ENCODE data around the gene TSPYL1. TPM values are rescaled to one million over a fixed set of nuclear protein-coding genes. Genes with fewer than 3 reads are reported as not detected.

Gene TSPYL1
- total RNA-seq, 1 experiment from 2014 or later, result 73.1 TPM

DNA sequence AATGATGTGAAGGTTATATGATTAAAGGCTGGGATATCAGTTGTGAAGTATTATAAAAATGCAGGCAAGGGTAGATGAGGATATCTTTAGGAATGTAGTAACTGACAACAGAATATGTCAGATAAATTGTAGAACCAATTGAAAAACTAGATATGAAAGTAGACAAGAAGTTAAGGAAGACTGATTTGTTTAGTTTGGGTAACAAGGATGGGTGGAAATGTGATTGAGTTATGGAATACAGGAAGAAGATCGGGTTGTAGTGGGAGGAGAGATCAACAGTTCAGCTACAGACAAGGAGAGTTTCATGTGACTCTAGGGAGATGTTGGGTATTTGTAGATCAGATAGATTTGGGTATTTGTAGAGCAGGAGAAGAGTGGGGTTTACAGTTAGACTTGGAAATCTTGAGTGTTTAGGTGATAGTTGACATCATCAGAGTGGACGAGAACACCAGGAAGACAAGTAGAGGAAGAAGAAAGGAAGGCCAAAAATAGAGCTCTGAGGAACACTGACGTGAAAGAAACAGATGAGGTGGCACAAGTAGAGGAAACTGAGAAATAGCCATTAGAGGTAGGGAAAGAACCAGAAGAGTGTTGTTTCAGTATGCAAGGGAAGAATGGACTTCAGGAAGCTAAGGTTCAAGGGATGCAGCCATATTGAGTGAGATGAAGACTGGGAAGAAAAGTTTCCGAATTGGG is 12.1 kb upstream of the TSPYL1 start:
- no TSS peak for BruUV-seq (replicated peaks)
- TF ChIP-seq, protein P1, sequence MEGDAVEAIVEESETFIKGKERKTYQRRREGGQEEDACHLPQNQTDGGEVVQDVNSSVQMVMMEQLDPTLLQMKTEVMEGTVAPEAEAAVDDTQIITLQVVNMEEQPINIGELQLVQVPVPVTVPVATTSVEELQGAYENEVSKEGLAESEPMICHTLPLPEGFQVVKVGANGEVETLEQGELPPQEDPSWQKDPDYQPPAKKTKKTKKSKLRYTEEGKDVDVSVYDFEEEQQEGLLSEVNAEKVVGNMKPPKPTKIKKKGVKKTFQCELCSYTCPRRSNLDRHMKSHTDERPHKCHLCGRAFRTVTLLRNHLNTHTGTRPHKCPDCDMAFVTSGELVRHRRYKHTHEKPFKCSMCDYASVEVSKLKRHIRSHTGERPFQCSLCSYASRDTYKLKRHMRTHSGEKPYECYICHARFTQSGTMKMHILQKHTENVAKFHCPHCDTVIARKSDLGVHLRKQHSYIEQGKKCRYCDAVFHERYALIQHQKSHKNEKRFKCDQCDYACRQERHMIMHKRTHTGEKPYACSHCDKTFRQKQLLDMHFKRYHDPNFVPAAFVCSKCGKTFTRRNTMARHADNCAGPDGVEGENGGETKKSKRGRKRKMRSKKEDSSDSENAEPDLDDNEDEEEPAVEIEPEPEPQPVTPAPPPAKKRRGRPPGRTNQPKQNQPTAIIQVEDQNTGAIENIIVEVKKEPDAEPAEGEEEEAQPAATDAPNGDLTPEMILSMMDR (conservative IDR thresholded peaks at IDR 0.05), result no peak
- TF ChIP-seq EZH2 (IDR thresholded peaks at IDR 0.05; ENCODE audit: low read depth), result no peak
- Histone ChIP-seq H3F3A (ENCODE audit: insufficient read depth, low read depth) (no peaks in the 10 kb centered on the region), H3K9me2 (ENCODE audit: insufficient read depth) (no peaks in the 10 kb centered on the region), H2AFZ (no peak overlapping the region), H3K79me2 (ENCODE audit: low read depth) (no peaks in the 10 kb centered on the region), H3K36me3 (ENCODE audit: low read depth) (no peaks in the 10 kb centered on the region), H3K4me1 (replicated peaks; ENCODE audit: insufficient read depth) (no peaks in the 10 kb centered on the region), H3K27me3 (ENCODE audit: insufficient read depth, low read depth) (no peaks in the 10 kb centered on the region), H4K20me1 (ENCODE audit: insufficient read depth) (no peaks in the 10 kb centered on the region), H3K4me3 (no peak overlapping the region), H3K27ac (no peak overlapping the region), H3K4me2 (no peak overlapping the region), H3K9me3 (ENCODE audit: insufficient read depth, low read depth) (no peaks in the 10 kb centered on the region)
- DNase-seq, result no peak
- ChIA-PET POLR2A (ENCODE audit: unreplicated experiment) (no interaction called here), CTCF (no interaction called here)
- intact Hi-C loops (cut with micrococcal nuclease; ENCODE audit: unreplicated experiment), result no loop called here

DNA sequence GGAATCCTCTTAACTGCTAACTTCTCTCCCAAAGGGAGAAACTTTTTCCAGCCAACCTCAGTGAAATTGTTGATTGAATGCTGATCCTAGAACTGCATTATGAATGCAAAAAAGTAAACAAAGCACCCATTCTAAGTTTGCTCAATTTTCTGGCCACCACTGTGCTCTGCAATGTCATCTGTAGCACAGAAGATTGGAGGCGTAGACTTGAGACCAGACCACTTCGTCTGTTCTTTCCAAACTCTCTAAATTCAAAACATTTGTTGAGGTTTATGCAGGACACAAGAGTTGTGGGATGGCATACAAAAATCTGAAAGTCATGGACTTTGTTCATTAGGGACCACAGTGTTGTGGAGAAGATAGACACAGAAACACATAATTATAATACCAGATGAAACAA is 11.1 kb upstream of the TSPYL1 start:
- no peaks in the 10 kb centered on the region for H3F3A ChIP-seq (ENCODE audit: insufficient read depth, low read depth)
- no peaks in the 10 kb centered on the region for H3K27me3 ChIP-seq (ENCODE audit: insufficient read depth, low read depth)
- no peaks in the 10 kb centered on the region for H3K36me3 ChIP-seq (ENCODE audit: low read depth)
- ChIA-PET POLR2A (ENCODE audit: unreplicated experiment) (no interaction called here), CTCF (no interaction called here)
- H2AFZ ChIP-seq, result no peak overlapping the region
- DNase-seq, result no peak
- no peak overlapping the region for H3K4me2 ChIP-seq
- H3K9me2 ChIP-seq (ENCODE audit: insufficient read depth), result no peaks in the 10 kb centered on the region
- no peaks in the 10 kb centered on the region for H3K79me2 ChIP-seq (ENCODE audit: low read depth)
- TF ChIP-seq EZH2 (IDR thresholded peaks at IDR 0.05; ENCODE audit: low read depth), result no peak
- TF ChIP-seq, protein P1 (conservative IDR thresholded peaks at IDR 0.05), result no peak
- H3K9me3 ChIP-seq (ENCODE audit: insufficient read depth, low read depth), result no peaks in the 10 kb centered on the region
- no peak overlapping the region for H3K27ac ChIP-seq
- intact Hi-C loops (cut with micrococcal nuclease; ENCODE audit: unreplicated experiment), result no loop called here
- no peak overlapping the region for H3K4me3 ChIP-seq
- no TSS peak for BruUV-seq (replicated peaks)
- H4K20me1 ChIP-seq (ENCODE audit: insufficient read depth), result no peaks in the 10 kb centered on the region
- no peaks in the 10 kb centered on the region for H3K4me1 ChIP-seq (replicated peaks; ENCODE audit: insufficient read depth)

DNA sequence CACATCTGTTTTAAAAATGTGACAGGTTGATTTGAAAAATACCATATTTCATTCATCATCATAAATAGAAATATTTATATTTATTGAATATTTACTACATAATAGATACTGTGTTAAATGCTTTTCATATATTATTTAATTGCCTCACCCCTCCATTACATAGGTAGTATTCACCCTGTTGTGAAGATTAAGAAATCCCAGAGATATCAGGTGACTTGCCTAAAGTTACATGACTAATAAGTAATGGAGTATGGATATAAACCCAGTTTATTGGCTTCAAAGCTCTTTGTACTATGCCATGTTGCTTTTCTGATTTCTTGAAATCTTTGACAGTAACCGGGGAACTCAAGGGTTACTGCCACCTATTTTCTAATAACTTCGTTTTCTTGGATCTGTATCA is 10.1 kb upstream of the TSPYL1 start:
- BruUV-seq (replicated peaks), result no TSS peak
- CTCF ChIA-PET, result interaction anchor here (0.6 kb wide), 1 partner anchor 21 kb away, joined by 8 read pairs; no protein-coding TSS in a partner anchor
- POLR2A ChIA-PET (ENCODE audit: unreplicated experiment), result no interaction called here

More for the DNA sequence above, 10.1 kb upstream of the TSPYL1 start:
- intact Hi-C loops (cut with micrococcal nuclease; ENCODE audit: unreplicated experiment), result no loop called here
- no peak for TF ChIP-seq EZH2 (IDR thresholded peaks at IDR 0.05; ENCODE audit: low read depth)
- TF ChIP-seq, protein P1 (conservative IDR thresholded peaks at IDR 0.05), result no peak
- Histone ChIP-seq H3K9me2 (ENCODE audit: insufficient read depth) (no peaks in the 10 kb centered on the region), H4K20me1 (ENCODE audit: insufficient read depth) (no peaks in the 10 kb centered on the region), H3K27ac (no peak overlapping the region), H3K4me1 (replicated peaks; ENCODE audit: insufficient read depth) (no peaks in the 10 kb centered on the region), H3F3A (ENCODE audit: insufficient read depth, low read depth) (no peaks in the 10 kb centered on the region), H3K4me3 (no peak overlapping the region), H3K36me3 (ENCODE audit: low read depth) (no peaks in the 10 kb centered on the region), H2AFZ (no peak overlapping the region), H3K79me2 (ENCODE audit: low read depth) (no peaks in the 10 kb centered on the region), H3K4me2 (no peak overlapping the region), H3K9me3 (ENCODE audit: insufficient read depth, low read depth) (no peaks in the 10 kb centered on the region), H3K27me3 (ENCODE audit: insufficient read depth, low read depth) (no peaks in the 10 kb centered on the region)
- DNase-seq, result no peak
